ENCODE data around the gene TULP3. TPM values are rescaled to one million over a fixed set of nuclear protein-coding genes. Genes with fewer than 3 reads are reported as not detected.

Gene TULP3
- total and polyA plus RNA-seq, 2 experiments from 2014 or later = 19.0 to 22.9 TPM

GRCh38 chr12:2884810-2885209 lies 5.9 kb upstream of the TULP3 start:
- H3K27me3 ChIP-seq = no peaks in the 10 kb centered on the region
- TF ChIP-seq EZH2 (IDR thresholded peaks at IDR 0.05; ENCODE audit: borderline replicate concordance) (no peak), EZH2phosphoT487 (IDR thresholded peaks at IDR 0.05; ENCODE audit: low read depth, severe bottlenecking, unreplicated experiment) (no peak)
- TF ChIP-seq, protein P1, sequence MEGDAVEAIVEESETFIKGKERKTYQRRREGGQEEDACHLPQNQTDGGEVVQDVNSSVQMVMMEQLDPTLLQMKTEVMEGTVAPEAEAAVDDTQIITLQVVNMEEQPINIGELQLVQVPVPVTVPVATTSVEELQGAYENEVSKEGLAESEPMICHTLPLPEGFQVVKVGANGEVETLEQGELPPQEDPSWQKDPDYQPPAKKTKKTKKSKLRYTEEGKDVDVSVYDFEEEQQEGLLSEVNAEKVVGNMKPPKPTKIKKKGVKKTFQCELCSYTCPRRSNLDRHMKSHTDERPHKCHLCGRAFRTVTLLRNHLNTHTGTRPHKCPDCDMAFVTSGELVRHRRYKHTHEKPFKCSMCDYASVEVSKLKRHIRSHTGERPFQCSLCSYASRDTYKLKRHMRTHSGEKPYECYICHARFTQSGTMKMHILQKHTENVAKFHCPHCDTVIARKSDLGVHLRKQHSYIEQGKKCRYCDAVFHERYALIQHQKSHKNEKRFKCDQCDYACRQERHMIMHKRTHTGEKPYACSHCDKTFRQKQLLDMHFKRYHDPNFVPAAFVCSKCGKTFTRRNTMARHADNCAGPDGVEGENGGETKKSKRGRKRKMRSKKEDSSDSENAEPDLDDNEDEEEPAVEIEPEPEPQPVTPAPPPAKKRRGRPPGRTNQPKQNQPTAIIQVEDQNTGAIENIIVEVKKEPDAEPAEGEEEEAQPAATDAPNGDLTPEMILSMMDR (IDR thresholded peaks at IDR 0.05; ENCODE audit: poor library complexity) = no peak
- H3K9me2 ChIP-seq (replicated peaks; ENCODE audit: insufficient read depth) = no peaks in the 10 kb centered on the region
- peaks cover 41% of the 10 kb centered on the region for H3K79me2 ChIP-seq
- no peak overlapping the region for H3K4me3 ChIP-seq
- DNase-seq (ENCODE audit: low spot score) = no peak
- no peak overlapping the region for H2AFZ ChIP-seq
- H3K4me2 ChIP-seq = no peak overlapping the region
- WGBS (ENCODE audit: low lambda C conversion rate, missing lambda C conversion rate) = 90% methylated on average over 2 of the region's 2 CpGs
- no peaks in the 10 kb centered on the region for H3K4me1 ChIP-seq (ENCODE audit: insufficient read depth)
- H4K20me1 ChIP-seq (ENCODE audit: insufficient read depth, poor library complexity, severe bottlenecking) = no peaks in the 10 kb centered on the region
- no peaks in the 10 kb centered on the region for H3K9me3 ChIP-seq (ENCODE audit: low read depth)
- H3K27ac ChIP-seq = no peak overlapping the region
- H3K36me3 ChIP-seq (replicated peaks; ENCODE audit: insufficient read depth, low read depth) = no peaks in the 10 kb centered on the region

- H3K4me2 ChIP-seq = no peak overlapping the region
- H4K20me1 ChIP-seq (ENCODE audit: insufficient read depth, poor library complexity, severe bottlenecking) = peaks cover 1% of the 10 kb centered on the region
- WGBS (ENCODE audit: low lambda C conversion rate, missing lambda C conversion rate) = 86% methylated on average over 10 of the region's 10 CpGs
These were observed 3.8 kb upstream of the TULP3 start for GRCh38 chr12:2886768-2887450.

DNA sequence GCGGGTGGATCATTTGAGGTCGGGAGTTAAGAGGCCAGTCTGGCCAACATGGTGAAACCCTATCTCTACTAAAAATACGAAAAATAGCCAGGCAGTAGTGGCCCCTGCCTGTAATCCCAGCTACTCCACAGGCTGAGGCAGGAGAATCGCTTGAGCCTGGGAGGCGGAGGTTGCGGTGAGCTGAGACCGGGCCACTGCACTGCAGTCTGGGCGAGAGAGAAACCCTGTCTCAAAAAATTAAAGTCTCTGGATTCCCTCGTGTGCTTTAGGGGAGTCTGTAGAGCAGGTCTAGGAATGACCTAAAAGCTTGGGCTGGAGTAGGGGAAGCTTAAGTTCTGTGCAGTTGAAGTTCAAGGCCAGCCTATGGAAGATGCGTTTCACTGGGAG lies 697 bp upstream of the TULP3 start:
- 71% methylated on average over 10 of the region's 10 CpGs for WGBS (ENCODE audit: low lambda C conversion rate, missing lambda C conversion rate)

More at GRCh38 chr12:2886768-2887450, 3.8 kb upstream of the TULP3 start:
- no peaks in the 10 kb centered on the region for H3K9me2 ChIP-seq (replicated peaks; ENCODE audit: insufficient read depth)
- no peaks in the 10 kb centered on the region for H3K27me3 ChIP-seq
- TF ChIP-seq, protein P1 (IDR thresholded peaks at IDR 0.05; ENCODE audit: poor library complexity) = no peak
- TF ChIP-seq EZH2phosphoT487 (IDR thresholded peaks at IDR 0.05; ENCODE audit: low read depth, severe bottlenecking, unreplicated experiment) (no peak), EZH2 (IDR thresholded peaks at IDR 0.05; ENCODE audit: borderline replicate concordance) (no peak)
- DNase-seq (ENCODE audit: low spot score) = no peak
- peaks cover 26% of the 10 kb centered on the region for H3K79me2 ChIP-seq
- no peak overlapping the region for H2AFZ ChIP-seq
- no peak overlapping the region for H3K27ac ChIP-seq
- H3K9me3 ChIP-seq (ENCODE audit: low read depth) = no peaks in the 10 kb centered on the region
- no peak overlapping the region for H3K4me3 ChIP-seq
- H3K36me3 ChIP-seq (replicated peaks; ENCODE audit: insufficient read depth, low read depth) = no peaks in the 10 kb centered on the region
- H3K4me1 ChIP-seq (ENCODE audit: insufficient read depth) = peaks cover 6% of the 10 kb centered on the region

More for the DNA sequence above, 697 bp upstream of the TULP3 start:
- peak overlapping the region; percentile 89 for H3K27ac ChIP-seq
- H3K9me2 ChIP-seq (replicated peaks; ENCODE audit: insufficient read depth) = no peaks in the 10 kb centered on the region
- no peaks in the 10 kb centered on the region for H3K9me3 ChIP-seq (ENCODE audit: low read depth)
- peak overlapping the region; percentile 61 for H2AFZ ChIP-seq
- peaks cover 14% of the 10 kb centered on the region for H3K4me1 ChIP-seq (ENCODE audit: insufficient read depth)
- no peaks in the 10 kb centered on the region for H3K27me3 ChIP-seq
- H3K4me2 ChIP-seq = peak overlapping the region; percentile 81
- H4K20me1 ChIP-seq (ENCODE audit: insufficient read depth, poor library complexity, severe bottlenecking) = peaks cover 7% of the 10 kb centered on the region
- H3K36me3 ChIP-seq (replicated peaks; ENCODE audit: insufficient read depth, low read depth) = no peaks in the 10 kb centered on the region
- H3K4me3 ChIP-seq = no peak overlapping the region
- H3K79me2 ChIP-seq = peaks cover 34% of the 10 kb centered on the region
- TF ChIP-seq EZH2phosphoT487 (IDR thresholded peaks at IDR 0.05; ENCODE audit: low read depth, severe bottlenecking, unreplicated experiment) = no peak
- TF ChIP-seq EZH2 (IDR thresholded peaks at IDR 0.05; ENCODE audit: borderline replicate concordance) = no peak
- TF ChIP-seq, protein P1 (IDR thresholded peaks at IDR 0.05; ENCODE audit: poor library complexity) = no peak
- DNase-seq (ENCODE audit: low spot score) = no peak

All from hepatocyte (in vitro differentiated cells).